Activated CD8-positive, alpha-beta T cell treated with anti-CD3 and anti-CD28 coated beads, Interleukin-2, amount 10 ng/mL, durations not matched to agents 7 days and 5 days (primary cell): Measurements from ENCODE around the gene TMEM132E. TPM values are rescaled to one million over a fixed set of nuclear protein-coding genes. Genes with fewer than 3 reads are reported as not detected.

Source experiments
- ATAC-seq: fragments of 150-1000 bp; cut with Tn5 transposase; one replicate; pipeline ENCODE4 v1.10.0; 2021; ENCODE audit warnings: moderate library complexity
- CTCF ChIA-PET: fragments of 350-600 bp; sonication (Branson Sonifier 250); formaldehyde crosslinking; loops from one replicate; lab custom pipeline; 2021; ENCODE audit warnings: antibody characterized with exemption; lab: Charles Lee
- POLR2A ChIA-PET: fragments of 350-600 bp; sonication (Branson Sonifier 250); formaldehyde crosslinking; loops from one replicate; lab custom pipeline; 2021; ENCODE audit warnings: antibody characterized with exemption; lab: Charles Lee
- DNase-seq: peaks from one replicate; pipeline ENCODE4 v3.0.0-alpha.2; 2020
- H3K27ac Mint-ChIP-seq: one replicate; pipeline ENCODE4 v1.8.0; 2021; ENCODE audit warnings: mild to moderate bottlenecking, mixed read lengths
- H3K27me3 Mint-ChIP-seq: one replicate; pipeline ENCODE4 v1.8.0; 2021; ENCODE audit warnings: low read depth, mixed read lengths
- H3K36me3 Mint-ChIP-seq: one replicate; pipeline ENCODE4 v1.8.0; 2021; ENCODE audit warnings: low read depth, mixed read lengths
- H3K4me1 Mint-ChIP-seq: one replicate; pipeline ENCODE4 v1.8.0; 2021; ENCODE audit warnings: low read depth, mixed read lengths
- H3K4me3 Mint-ChIP-seq: one replicate; pipeline ENCODE4 v1.8.0; 2021; ENCODE audit warnings: mild to moderate bottlenecking, mixed read lengths
- H3K9me3 Mint-ChIP-seq: one replicate; pipeline ENCODE4 v1.8.0; 2022; ENCODE audit warnings: mixed read lengths; ENCODE audit not compliant: insufficient read depth
- total RNA-seq, 2 experiments: library from RNA; stranded (reverse); gene quantifications; one replicate each; pipeline ENCODE4 v1.2.3, GENCODE V29; 2021

TMEM132E gene
- total RNA-seq, 2 experiments from 2014 or later, result not detected

DNA sequence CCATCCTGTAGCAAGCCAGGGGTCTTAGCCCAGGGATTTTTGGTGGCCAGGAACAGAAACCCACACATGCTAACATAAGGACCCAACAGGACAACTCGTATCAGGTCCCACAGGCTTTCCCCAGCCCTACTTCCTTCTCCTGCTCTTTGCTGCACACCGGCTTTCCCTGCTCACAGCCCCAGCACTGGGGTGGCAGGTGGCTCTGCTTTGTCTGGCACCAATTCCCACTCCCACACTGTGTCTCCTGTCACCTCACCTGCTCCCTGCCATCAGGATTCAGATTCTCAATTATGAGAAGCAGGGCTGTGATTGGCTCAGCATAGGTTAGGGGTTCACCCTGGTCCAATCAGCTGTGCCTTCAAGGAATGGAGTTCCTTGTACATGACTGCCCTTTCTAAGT, 94.1 kb downstream of the TMEM132E start:
- H3K27ac Mint-ChIP-seq, result no peak overlapping the region
- ATAC-seq, result no peak
- no peaks in the 10 kb centered on the region for H3K36me3 Mint-ChIP-seq
- ChIA-PET POLR2A (no interaction called here), CTCF (no interaction called here)
- no peak overlapping the region for H3K4me3 Mint-ChIP-seq
- no peak for DNase-seq
- no peaks in the 10 kb centered on the region for H3K4me1 Mint-ChIP-seq
- H3K9me3 Mint-ChIP-seq, result no peaks in the 10 kb centered on the region
- H3K27me3 Mint-ChIP-seq, result no peaks in the 10 kb centered on the region

GRCh38 chr17:34673995-34674890, 94.9 kb downstream of the TMEM132E start:
- H3K27ac Mint-ChIP-seq, result no peak overlapping the region
- ATAC-seq (no peak), DNase-seq (no peak)
- no peaks in the 10 kb centered on the region for H3K36me3 Mint-ChIP-seq
- H3K4me3 Mint-ChIP-seq, result no peak overlapping the region
- CTCF ChIA-PET, result no interaction called here
- H3K4me1 Mint-ChIP-seq, result no peaks in the 10 kb centered on the region
- no peaks in the 10 kb centered on the region for H3K27me3 Mint-ChIP-seq
- no peaks in the 10 kb centered on the region for H3K9me3 Mint-ChIP-seq
- POLR2A ChIA-PET, result no interaction called here

DNA sequence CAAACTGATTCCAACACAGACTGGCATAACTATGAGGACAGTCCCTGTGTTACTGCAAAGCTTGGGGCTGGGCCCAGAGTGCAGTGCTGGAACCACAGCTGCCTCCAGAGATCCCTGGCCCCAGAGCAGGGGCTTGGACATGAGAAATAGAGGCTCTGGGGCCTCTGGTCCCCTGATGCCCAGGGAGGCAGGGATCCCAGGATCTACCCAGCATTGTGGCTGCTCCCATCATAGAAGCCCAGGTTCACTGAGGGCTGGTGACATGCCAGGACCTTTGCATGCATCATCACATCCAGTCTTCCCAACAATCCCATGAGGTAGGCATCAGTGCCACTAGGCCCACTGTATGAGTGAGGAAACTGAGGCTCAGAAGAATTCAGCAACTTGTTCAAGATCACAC, 95.8 kb downstream of the TMEM132E start:
- ChIA-PET POLR2A (no interaction called here), CTCF (no interaction called here)
- no peak for DNase-seq
- no peaks in the 10 kb centered on the region for H3K36me3 Mint-ChIP-seq
- H3K9me3 Mint-ChIP-seq, result no peaks in the 10 kb centered on the region
- H3K27ac Mint-ChIP-seq, result no peak overlapping the region
- ATAC-seq, result no peak
- H3K27me3 Mint-ChIP-seq, result peaks cover under 1% of the 10 kb centered on the region
- H3K4me3 Mint-ChIP-seq, result no peak overlapping the region
- H3K4me1 Mint-ChIP-seq, result no peaks in the 10 kb centered on the region

GRCh38 chr17:34675605-34676004, 96.2 kb downstream of the TMEM132E start:
- no peak overlapping the region for H3K4me3 Mint-ChIP-seq
- ATAC-seq (no peak), DNase-seq (no peak)
- H3K27me3 Mint-ChIP-seq, result peaks cover 5% of the 10 kb centered on the region
- CTCF ChIA-PET, result interaction anchor here (1.2 kb wide), 1 partner anchor 278 kb away, joined by 3 read pairs; no protein-coding TSS in a partner anchor
- H3K36me3 Mint-ChIP-seq, result no peaks in the 10 kb centered on the region
- H3K4me1 Mint-ChIP-seq, result no peaks in the 10 kb centered on the region
- no peak overlapping the region for H3K27ac Mint-ChIP-seq
- H3K9me3 Mint-ChIP-seq, result no peaks in the 10 kb centered on the region
- POLR2A ChIA-PET, result no interaction called here

- Mint-ChIP-seq H3K27me3 (peaks cover 6% of the 10 kb centered on the region), H3K4me3 (no peak overlapping the region), H3K27ac (no peak overlapping the region), H3K9me3 (no peaks in the 10 kb centered on the region), H3K4me1 (no peaks in the 10 kb centered on the region), H3K36me3 (no peaks in the 10 kb centered on the region)
- ChIA-PET POLR2A (no interaction called here), CTCF (no interaction called here)
- no peak for DNase-seq
- ATAC-seq, result no peak
Measured at GRCh38 chr17:34680151-34680550, 100.8 kb downstream of the TMEM132E start.

- ChIA-PET POLR2A (no interaction called here), CTCF (no interaction called here)
- peaks cover 9% of the 10 kb centered on the region for H3K27me3 Mint-ChIP-seq
- ATAC-seq (no peak), DNase-seq (no peak)
- H3K4me1 Mint-ChIP-seq, result no peaks in the 10 kb centered on the region
- no peaks in the 10 kb centered on the region for H3K36me3 Mint-ChIP-seq
- H3K9me3 Mint-ChIP-seq, result no peaks in the 10 kb centered on the region
- H3K4me3 Mint-ChIP-seq, result no peak overlapping the region
- no peak overlapping the region for H3K27ac Mint-ChIP-seq
Measured at GRCh38 chr17:34682305-34682704, 102.9 kb downstream of the TMEM132E start.

GRCh38 chr17:34683390-34683789, 104.0 kb downstream of the TMEM132E start:
- no peak for ATAC-seq
- CTCF ChIA-PET, result no interaction called here
- POLR2A ChIA-PET, result no interaction called here

More at GRCh38 chr17:34683390-34683789, 104.0 kb downstream of the TMEM132E start:
- no peaks in the 10 kb centered on the region for H3K9me3 Mint-ChIP-seq
- no peaks in the 10 kb centered on the region for H3K36me3 Mint-ChIP-seq
- no peak overlapping the region for H3K27ac Mint-ChIP-seq
- H3K4me1 Mint-ChIP-seq, result no peaks in the 10 kb centered on the region
- H3K27me3 Mint-ChIP-seq, result peaks cover 9% of the 10 kb centered on the region
- no peak overlapping the region for H3K4me3 Mint-ChIP-seq
- DNase-seq, result no peak

Other genes starting within 250 kb of the TMEM132E start
- gene CCL13, start 223.1 kb upstream of the TMEM132E start, total RNA-seq, result not detected
- not detected for gene CCL1, start 216.3 kb upstream of the TMEM132E start, total RNA-seq